ENCODE data around the gene SFPQ.

The SFPQ gene

GRCh38 chr1:35187816-35188342 lies 5.1 kb downstream of the SFPQ start:
- H3K27me3 ChIP-seq (ENCODE audit: control insufficient read depth in 5 of 5, insufficient read depth in 4 of 5, low read length in 5 of 5) = no peaks in the 10 kb centered on the region
- H3K9ac ChIP-seq (ENCODE audit: low read length in 5 of 5) = no peak overlapping the region
- no peak overlapping the region for H3K27ac ChIP-seq (ENCODE audit: low read depth, low read length)
- H3K4me1 ChIP-seq (ENCODE audit: control insufficient read depth in 5 of 5, insufficient read depth in 5 of 5, low read length in 5 of 5) = peaks cover 2 to 47% (median 39%) of the 10 kb centered on the region in 5 donors
- peaks cover 64 to 82% (median 80%) of the 10 kb centered on the region in 5 donors for H3K36me3 ChIP-seq (ENCODE audit: control insufficient read depth in 5 of 5, insufficient read depth in 5 of 5, low read length in 5 of 5)
- H3K9me3 ChIP-seq (ENCODE audit: control insufficient read depth in 5 of 5, low read length in 5 of 5) = no peaks in the 10 kb centered on the region
- H3K4me3 ChIP-seq (ENCODE audit: low read depth in 1 of 5, low read length in 5 of 5) = no peak overlapping the region

DNA sequence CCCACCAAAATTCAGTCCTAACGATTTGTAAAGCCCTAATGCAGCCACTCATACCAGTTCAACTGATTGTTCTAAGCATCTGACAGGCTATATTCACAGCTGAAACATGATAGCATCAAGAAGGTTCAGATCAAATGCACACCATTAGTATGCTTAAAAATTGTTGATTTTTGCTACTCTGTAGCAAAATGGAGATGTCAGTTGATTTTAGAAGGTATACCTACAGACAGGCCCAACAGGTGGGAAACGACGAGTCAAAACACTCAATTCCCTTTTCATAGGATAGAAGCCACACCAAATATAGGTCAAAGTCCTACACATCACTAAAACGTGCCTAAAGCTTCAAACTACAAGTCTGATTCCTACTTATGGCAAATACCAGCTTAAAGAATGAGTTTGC lies 6.7 kb downstream of the SFPQ start:
- H3K27me3 ChIP-seq (ENCODE audit: control insufficient read depth in 5 of 5, insufficient read depth in 4 of 5, low read length in 5 of 5) = no peaks in the 10 kb centered on the region
- H3K27ac ChIP-seq (ENCODE audit: low read depth, low read length) = no peak overlapping the region
- H3K4me1 ChIP-seq (ENCODE audit: control insufficient read depth in 5 of 5, insufficient read depth in 5 of 5, low read length in 5 of 5) = peaks cover 2 to 44% (median 36%) of the 10 kb centered on the region in 5 donors
- H3K9me3 ChIP-seq (ENCODE audit: control insufficient read depth in 5 of 5, low read length in 5 of 5) = no peaks in the 10 kb centered on the region
- H3K36me3 ChIP-seq (ENCODE audit: control insufficient read depth in 5 of 5, insufficient read depth in 5 of 5, low read length in 5 of 5) = peaks cover 78 to 98% (median 96%) of the 10 kb centered on the region in 5 donors
- H3K4me3 ChIP-seq (ENCODE audit: low read depth in 1 of 5, low read length in 5 of 5) = no peak overlapping the region
- H3K9ac ChIP-seq (ENCODE audit: low read length in 5 of 5) = no peak overlapping the region

DNA sequence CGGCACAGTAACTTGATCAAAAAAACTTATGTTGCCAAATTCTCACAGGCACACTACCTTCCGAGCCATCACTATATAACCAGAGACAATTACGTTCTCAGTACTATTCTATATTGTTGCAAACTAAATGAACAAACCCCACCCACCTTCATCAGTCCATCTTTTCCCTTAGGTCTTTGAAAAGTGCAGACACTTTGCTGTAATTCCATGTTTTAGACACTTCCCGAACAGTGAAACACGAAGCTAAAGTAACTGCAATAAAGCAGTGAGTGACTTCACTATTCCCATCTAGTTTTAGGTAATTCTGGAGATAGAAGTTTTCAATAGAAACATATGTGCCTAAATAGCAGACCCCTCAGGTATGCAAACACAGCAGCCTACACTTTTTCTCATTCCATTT lies 7.7 kb downstream of the SFPQ start:
- Histone ChIP-seq H3K36me3 (ENCODE audit: control insufficient read depth in 5 of 5, insufficient read depth in 5 of 5, low read length in 5 of 5) (peaks cover 77 to 99% (median 98%) of the 10 kb centered on the region in 5 donors), H3K4me1 (ENCODE audit: control insufficient read depth in 5 of 5, insufficient read depth in 5 of 5, low read length in 5 of 5) (peaks cover 2 to 39% (median 32%) of the 10 kb centered on the region in 5 donors), H3K9me3 (ENCODE audit: control insufficient read depth in 5 of 5, low read length in 5 of 5) (no peaks in the 10 kb centered on the region), H3K9ac (ENCODE audit: low read length in 5 of 5) (peak overlapping the region in 1 of 5 donors; percentile 19), H3K27ac (ENCODE audit: low read depth, low read length) (no peak overlapping the region), H3K4me3 (ENCODE audit: low read depth in 1 of 5, low read length in 5 of 5) (no peak overlapping the region), H3K27me3 (ENCODE audit: control insufficient read depth in 5 of 5, insufficient read depth in 4 of 5, low read length in 5 of 5) (no peaks in the 10 kb centered on the region)

- no peak overlapping the region for H3K4me3 ChIP-seq (ENCODE audit: low read depth in 1 of 5, low read length in 5 of 5)
- H3K27ac ChIP-seq (ENCODE audit: low read depth, low read length) = no peak overlapping the region
- no peaks in the 10 kb centered on the region for H3K27me3 ChIP-seq (ENCODE audit: control insufficient read depth in 5 of 5, insufficient read depth in 4 of 5, low read length in 5 of 5)
- H3K4me1 ChIP-seq (ENCODE audit: control insufficient read depth in 5 of 5, insufficient read depth in 5 of 5, low read length in 5 of 5) = peaks cover 0 to 39% (median 32%) of the 10 kb centered on the region in 5 donors
- peak overlapping the region in 1 of 5 donors; percentile 19 for H3K9ac ChIP-seq (ENCODE audit: low read length in 5 of 5)
- no peaks in the 10 kb centered on the region for H3K9me3 ChIP-seq (ENCODE audit: control insufficient read depth in 5 of 5, low read length in 5 of 5)
- peaks cover 82 to 99% (median 98%) of the 10 kb centered on the region in 5 donors for H3K36me3 ChIP-seq (ENCODE audit: control insufficient read depth in 5 of 5, insufficient read depth in 5 of 5, low read length in 5 of 5)
Observed at GRCh38 chr1:35184495-35185199, 8.3 kb downstream of the SFPQ start.

DNA sequence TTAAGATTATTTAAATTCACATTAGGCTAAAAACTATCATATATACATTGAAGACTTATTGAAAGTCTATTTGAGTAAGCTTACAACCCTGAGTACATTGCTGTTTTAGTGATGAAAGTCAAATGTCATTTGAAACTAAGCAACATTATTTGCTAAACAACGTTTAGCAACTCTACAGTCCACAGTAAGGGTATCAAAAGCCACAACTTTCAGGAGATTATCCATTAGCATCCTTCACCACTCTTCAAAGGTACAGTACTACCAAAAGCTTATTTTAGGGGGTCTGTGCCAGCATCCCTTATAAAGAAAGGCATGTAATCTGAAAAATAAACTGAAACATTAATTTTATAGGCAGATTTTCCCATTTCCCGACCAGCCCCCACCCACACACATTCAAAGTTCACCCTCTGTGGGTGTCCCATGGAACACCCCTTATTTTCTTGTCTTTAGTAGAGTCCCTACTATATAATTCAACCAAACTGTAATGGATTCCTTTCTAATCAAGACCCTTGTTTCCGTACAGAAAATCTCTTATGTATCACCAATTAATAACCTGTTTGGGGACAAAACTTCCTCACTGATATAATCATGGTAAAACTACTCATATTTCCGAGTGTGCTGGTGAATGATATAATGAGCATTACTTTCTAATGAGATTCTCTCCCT lies 11.0 kb downstream of the SFPQ start:
- Histone ChIP-seq H3K4me3 (ENCODE audit: low read depth in 1 of 5, low read length in 5 of 5) (no peak overlapping the region), H3K4me1 (ENCODE audit: control insufficient read depth in 5 of 5, insufficient read depth in 5 of 5, low read length in 5 of 5) (peaks cover 0 to 34% (median 28%) of the 10 kb centered on the region in 5 donors), H3K27me3 (ENCODE audit: control insufficient read depth in 5 of 5, insufficient read depth in 4 of 5, low read length in 5 of 5) (no peaks in the 10 kb centered on the region), H3K9me3 (ENCODE audit: control insufficient read depth in 5 of 5, low read length in 5 of 5) (no peaks in the 10 kb centered on the region), H3K9ac (ENCODE audit: low read length in 5 of 5) (no peak overlapping the region), H3K27ac (ENCODE audit: low read depth, low read length) (no peak overlapping the region), H3K36me3 (ENCODE audit: control insufficient read depth in 5 of 5, insufficient read depth in 5 of 5, low read length in 5 of 5) (peaks cover 88 to 98% (median 96%) of the 10 kb centered on the region in 5 donors)

DNA sequence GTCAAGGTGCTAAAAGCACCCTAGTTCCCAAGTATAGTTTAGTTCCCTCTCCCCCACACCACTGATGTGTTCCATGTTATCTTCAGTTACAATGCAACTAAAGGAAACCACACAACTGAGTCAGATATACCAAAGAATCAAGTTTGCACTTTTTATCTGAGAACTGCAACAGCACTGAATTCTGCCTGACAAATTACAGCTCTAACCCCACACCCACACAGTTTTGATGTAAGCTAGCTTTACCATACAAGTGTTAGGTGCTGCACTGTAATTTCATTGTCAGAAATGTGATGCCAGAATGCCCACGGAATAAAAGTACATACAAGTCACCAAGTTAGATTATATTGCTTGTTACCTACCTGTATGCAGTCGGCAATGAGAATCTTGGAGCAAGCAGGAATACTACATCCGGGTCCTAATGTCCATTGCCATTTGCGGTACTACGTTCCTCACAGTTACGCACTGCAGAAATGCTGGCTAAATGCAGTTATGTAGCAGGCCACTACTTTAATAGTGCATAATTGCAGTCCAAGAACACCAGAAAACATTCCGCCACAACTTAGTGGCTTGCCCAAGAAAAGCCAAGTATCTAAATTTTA lies 12.1 kb downstream of the SFPQ start:
- Histone ChIP-seq H3K36me3 (ENCODE audit: control insufficient read depth in 5 of 5, insufficient read depth in 5 of 5, low read length in 5 of 5) (peaks cover 82 to 98% (median 95%) of the 10 kb centered on the region in 5 donors), H3K4me3 (ENCODE audit: low read depth in 1 of 5, low read length in 5 of 5) (no peak overlapping the region), H3K9me3 (ENCODE audit: control insufficient read depth in 5 of 5, low read length in 5 of 5) (no peaks in the 10 kb centered on the region), H3K4me1 (ENCODE audit: control insufficient read depth in 5 of 5, insufficient read depth in 5 of 5, low read length in 5 of 5) (peaks cover 0 to 26% (median 24%) of the 10 kb centered on the region in 5 donors), H3K27ac (ENCODE audit: low read depth, low read length) (no peak overlapping the region), H3K9ac (ENCODE audit: low read length in 5 of 5) (no peak overlapping the region), H3K27me3 (ENCODE audit: control insufficient read depth in 5 of 5, insufficient read depth in 4 of 5, low read length in 5 of 5) (no peaks in the 10 kb centered on the region)

DNA sequence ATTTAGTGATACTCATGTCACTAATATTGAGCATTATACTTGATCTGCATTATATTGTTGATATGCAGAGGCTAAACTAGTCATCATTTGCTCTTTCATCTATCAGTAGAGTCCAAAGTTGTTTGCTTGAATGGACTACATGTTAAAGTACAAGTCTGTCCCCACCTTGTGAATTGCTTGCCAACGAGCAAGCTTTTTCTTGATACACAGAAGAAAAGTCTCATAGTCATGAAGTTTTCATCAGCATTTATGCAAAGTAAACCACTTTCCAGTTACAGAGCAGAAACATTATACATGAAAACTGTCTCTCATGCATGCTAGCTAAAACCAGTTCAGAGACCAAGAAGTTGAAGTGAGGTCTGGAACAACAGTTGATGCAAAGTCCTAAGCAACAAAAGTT lies 13.0 kb downstream of the SFPQ start:
- no peaks in the 10 kb centered on the region for H3K27me3 ChIP-seq (ENCODE audit: control insufficient read depth in 5 of 5, insufficient read depth in 4 of 5, low read length in 5 of 5)
- H3K4me1 ChIP-seq (ENCODE audit: control insufficient read depth in 5 of 5, insufficient read depth in 5 of 5, low read length in 5 of 5) = peaks cover 0 to 24% (median 19%) of the 10 kb centered on the region in 5 donors
- no peak overlapping the region for H3K9ac ChIP-seq (ENCODE audit: low read length in 5 of 5)
- peaks cover 78 to 98% (median 93%) of the 10 kb centered on the region in 5 donors for H3K36me3 ChIP-seq (ENCODE audit: control insufficient read depth in 5 of 5, insufficient read depth in 5 of 5, low read length in 5 of 5)
- H3K4me3 ChIP-seq (ENCODE audit: low read depth in 1 of 5, low read length in 5 of 5) = no peak overlapping the region
- no peaks in the 10 kb centered on the region for H3K9me3 ChIP-seq (ENCODE audit: control insufficient read depth in 5 of 5, low read length in 5 of 5)
- H3K27ac ChIP-seq (ENCODE audit: low read depth, low read length) = no peak overlapping the region

DNA sequence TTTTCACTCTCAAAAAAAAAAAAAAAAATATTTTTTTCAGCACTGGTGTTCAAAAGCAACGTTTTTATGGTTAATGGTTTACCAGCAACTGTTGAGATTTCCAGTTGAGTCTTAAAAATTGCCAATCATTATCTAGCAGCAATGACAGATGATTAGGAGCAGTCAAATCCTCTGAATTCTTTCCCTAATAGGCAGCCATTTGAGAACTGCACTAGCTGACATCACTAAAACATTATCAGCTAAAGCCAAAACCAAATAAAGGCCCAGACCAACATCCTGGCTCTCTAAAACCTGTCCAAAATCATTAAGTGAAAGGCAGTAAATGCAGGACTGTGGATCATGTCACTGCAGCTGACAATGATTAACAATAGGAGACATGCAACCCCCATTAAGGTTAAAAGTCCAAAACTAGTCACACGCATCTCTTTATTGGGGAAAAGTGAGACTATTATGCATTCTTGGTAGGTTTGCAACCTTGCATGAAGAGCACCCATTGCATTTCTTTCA lies 14.0 kb downstream of the SFPQ start:
- no peaks in the 10 kb centered on the region for H3K27me3 ChIP-seq (ENCODE audit: control insufficient read depth in 5 of 5, insufficient read depth in 4 of 5, low read length in 5 of 5)
- H3K4me1 ChIP-seq (ENCODE audit: control insufficient read depth in 5 of 5, insufficient read depth in 5 of 5, low read length in 5 of 5) = peaks cover 0 to 24% (median 20%) of the 10 kb centered on the region in 5 donors
- H3K9ac ChIP-seq (ENCODE audit: low read length in 5 of 5) = no peak overlapping the region
- no peaks in the 10 kb centered on the region for H3K9me3 ChIP-seq (ENCODE audit: control insufficient read depth in 5 of 5, low read length in 5 of 5)
- no peak overlapping the region for H3K4me3 ChIP-seq (ENCODE audit: low read depth in 1 of 5, low read length in 5 of 5)
- H3K27ac ChIP-seq (ENCODE audit: low read depth, low read length) = no peak overlapping the region
- H3K36me3 ChIP-seq (ENCODE audit: control insufficient read depth in 5 of 5, insufficient read depth in 5 of 5, low read length in 5 of 5) = peaks cover 69 to 91% (median 83%) of the 10 kb centered on the region in 5 donors

GRCh38 chr1:35178295-35178695 lies 14.7 kb downstream of the SFPQ start:
- Histone ChIP-seq H3K36me3 (ENCODE audit: control insufficient read depth in 5 of 5, insufficient read depth in 5 of 5, low read length in 5 of 5) (peaks cover 63 to 85% (median 77%) of the 10 kb centered on the region in 5 donors), H3K27ac (ENCODE audit: low read depth, low read length) (no peak overlapping the region)

More at GRCh38 chr1:35178295-35178695, 14.7 kb downstream of the SFPQ start:
- Histone ChIP-seq H3K4me1 (ENCODE audit: control insufficient read depth in 5 of 5, insufficient read depth in 5 of 5, low read length in 5 of 5) (peaks cover 0 to 25% (median 21%) of the 10 kb centered on the region in 5 donors), H3K9ac (ENCODE audit: low read length in 5 of 5) (no peak overlapping the region), H3K4me3 (ENCODE audit: low read depth in 1 of 5, low read length in 5 of 5) (no peak overlapping the region), H3K9me3 (ENCODE audit: control insufficient read depth in 5 of 5, low read length in 5 of 5) (no peaks in the 10 kb centered on the region), H3K27me3 (ENCODE audit: control insufficient read depth in 5 of 5, insufficient read depth in 4 of 5, low read length in 5 of 5) (no peaks in the 10 kb centered on the region)

All from subcutaneous abdominal adipose tissue (tissue), 5 donors.